ENCODE measurements around the gene CCDC107.
A peak's percentile ranks its signal among the peaks of the same experiment; 100 is the strongest.
"Not testable (repeated sequence)": the region's sequence is repeated elsewhere in the genome, so short reads cannot be mapped to it uniquely, and the experiment has no call there.

Gene CCDC107, protein sequence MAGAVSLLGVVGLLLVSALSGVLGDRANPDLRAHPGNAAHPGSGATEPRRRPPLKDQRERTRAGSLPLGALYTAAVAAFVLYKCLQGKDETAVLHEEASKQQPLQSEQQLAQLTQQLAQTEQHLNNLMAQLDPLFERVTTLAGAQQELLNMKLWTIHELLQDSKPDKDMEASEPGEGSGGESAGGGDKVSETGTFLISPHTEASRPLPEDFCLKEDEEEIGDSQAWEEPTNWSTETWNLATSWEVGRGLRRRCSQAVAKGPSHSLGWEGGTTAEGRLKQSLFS

GRCh38 chr9:35658137-35658967, at the start of gene CCDC107:
TSS of gene CCDC107 (plus strand) at chr9:35658292. CDS start at chr9:35658380, 88 bp downstream.
- peak; percentile 97 for DNase-seq (ENCODE audit: low spot score)

GRCh38 chr9:35609001-35609819, 48.9 kb upstream of the CCDC107 start:
- no peak for DNase-seq (ENCODE audit: low spot score)

DNA sequence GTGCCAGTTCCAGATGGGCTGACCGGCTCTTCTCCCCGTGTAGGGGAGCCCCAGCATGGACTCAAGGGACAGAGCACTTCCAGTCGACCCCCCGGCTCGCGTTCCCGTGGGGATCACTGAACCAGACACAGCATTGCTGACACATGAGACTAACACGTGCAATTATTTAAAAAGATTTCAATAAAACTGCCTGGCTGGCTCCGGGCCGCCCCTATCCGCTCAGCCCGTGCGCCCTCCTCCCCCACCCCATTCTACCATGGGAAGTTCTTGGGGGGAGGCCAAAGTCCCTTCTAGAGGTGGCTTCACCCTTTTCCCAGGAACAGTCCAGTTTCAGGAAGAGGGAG, 48.3 kb upstream of the CCDC107 start:
- no peak for DNase-seq (ENCODE audit: low spot score)

DNA sequence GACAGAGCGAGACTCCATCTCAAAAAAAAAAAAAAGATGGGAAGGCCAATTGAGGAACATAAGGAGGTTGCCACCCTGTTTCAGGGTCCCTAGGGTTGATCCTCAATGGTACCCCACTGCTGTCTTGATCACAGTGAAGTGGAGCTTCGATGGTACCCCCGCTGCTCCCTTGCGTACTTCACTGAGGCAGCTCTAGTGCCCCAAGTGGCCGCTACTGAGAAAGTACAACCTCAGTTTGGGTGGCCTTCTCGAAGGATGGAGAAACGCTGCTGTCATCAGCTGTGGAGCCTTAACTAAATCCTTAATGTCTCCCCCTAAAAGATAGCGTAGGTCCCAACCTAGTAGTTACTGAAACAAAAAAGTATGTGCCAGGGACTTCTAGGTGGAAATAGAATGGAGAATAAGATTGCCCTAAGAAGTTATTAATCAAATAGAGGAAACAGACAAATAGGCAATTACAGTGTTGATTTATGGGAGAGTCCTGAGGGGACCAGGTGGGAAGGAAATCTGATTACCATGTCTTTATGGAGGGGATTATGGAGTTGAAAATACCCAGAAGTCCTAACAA, 46.8 kb upstream of the CCDC107 start:
- peak; percentile 63 for DNase-seq (ENCODE audit: low spot score)

GRCh38 chr9:35612066-35612465, 46.0 kb upstream of the CCDC107 start:
- not testable (repeated sequence) for DNase-seq (ENCODE audit: low spot score)

GRCh38 chr9:35612843-35613242, 45.2 kb upstream of the CCDC107 start:
- DNase-seq (ENCODE audit: low spot score) = no peak

DNA sequence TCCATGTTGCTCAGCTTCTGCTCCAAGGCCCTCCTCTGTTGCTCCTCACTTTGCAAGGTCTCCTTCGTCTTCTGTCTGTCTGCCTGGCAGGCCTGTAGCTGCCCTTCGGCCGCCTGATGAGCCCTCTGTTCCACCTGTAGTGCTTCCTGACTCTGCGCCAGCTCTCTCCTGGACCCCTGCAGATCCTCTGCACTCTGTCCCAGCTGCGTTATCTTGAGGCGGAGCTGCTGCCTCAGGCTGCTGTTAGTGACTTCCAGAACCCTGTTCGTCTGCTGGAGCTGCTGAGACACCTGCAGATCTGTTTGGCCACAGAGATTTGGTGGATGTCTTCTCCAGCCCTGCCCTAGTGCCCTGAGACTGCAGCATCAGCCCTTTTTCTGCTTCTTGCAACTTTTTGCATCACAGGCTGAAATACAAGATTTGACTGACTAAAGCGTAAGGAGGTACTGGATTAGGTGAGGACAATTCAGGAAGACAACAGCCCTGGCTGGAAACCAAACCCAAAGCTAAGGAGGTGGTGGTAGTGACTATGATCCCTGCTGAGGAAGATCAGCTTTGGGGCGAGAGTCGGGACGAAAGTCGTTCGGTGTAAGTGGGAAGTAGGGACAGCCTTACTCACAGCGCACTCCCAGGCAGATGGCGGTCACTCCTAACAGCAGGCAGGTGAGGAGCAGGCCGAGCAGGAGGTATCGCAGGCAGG, 42.0 kb upstream of the CCDC107 start:
- no peak for DNase-seq (ENCODE audit: low spot score)

DNA sequence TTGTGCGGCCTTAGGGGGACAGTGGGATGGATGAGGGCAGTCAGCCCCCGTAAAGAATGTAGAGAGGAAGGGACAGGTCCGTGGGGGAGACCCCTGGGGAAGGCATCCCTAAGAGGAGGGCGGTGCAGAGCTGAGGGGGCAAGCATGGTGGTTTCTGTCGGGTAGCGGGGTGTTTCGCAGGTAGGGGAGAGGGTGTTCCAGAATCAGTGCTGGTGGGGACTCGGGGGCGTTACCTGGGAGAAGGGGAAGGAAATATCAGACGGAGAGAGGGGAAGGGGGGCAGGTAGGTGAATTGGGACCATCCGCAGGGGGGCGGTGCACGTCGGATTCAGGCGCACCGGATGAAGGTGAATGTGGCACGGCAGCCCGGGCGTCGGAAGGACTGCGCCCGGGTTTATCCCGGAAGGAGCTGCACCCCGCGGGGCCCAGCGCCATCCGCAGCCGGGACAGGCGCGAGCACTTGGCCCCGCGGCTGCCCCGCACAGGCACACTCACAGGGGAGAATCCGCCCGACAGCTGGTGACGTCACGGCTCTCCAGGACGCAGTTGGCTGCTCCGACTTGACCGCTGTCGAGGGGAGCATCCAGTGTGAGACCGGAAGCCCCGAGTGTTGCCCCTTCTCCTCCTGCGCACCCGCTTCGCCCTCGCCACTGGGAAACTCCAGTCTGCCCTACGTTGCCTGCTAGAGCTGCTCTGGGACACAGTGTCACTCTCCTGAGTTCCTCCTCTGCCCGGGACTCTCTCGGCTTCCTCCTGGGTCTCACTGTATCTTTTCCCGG, 41.2 kb upstream of the CCDC107 start:
- DNase-seq (ENCODE audit: low spot score) = peak; percentile 56

GRCh38 chr9:35617548-35617947, 40.5 kb upstream of the CCDC107 start:
- DNase-seq (ENCODE audit: low spot score) = no peak

- DNase-seq (ENCODE audit: low spot score) = peak; percentile 76
Measured at GRCh38 chr9:35618325-35618727, 39.8 kb upstream of the CCDC107 start, which contains the start of gene CD72. TSS of gene CD72 (minus strand) at chr9:35618413. CDS start at chr9:35618303, 110 bp downstream.

DNA sequence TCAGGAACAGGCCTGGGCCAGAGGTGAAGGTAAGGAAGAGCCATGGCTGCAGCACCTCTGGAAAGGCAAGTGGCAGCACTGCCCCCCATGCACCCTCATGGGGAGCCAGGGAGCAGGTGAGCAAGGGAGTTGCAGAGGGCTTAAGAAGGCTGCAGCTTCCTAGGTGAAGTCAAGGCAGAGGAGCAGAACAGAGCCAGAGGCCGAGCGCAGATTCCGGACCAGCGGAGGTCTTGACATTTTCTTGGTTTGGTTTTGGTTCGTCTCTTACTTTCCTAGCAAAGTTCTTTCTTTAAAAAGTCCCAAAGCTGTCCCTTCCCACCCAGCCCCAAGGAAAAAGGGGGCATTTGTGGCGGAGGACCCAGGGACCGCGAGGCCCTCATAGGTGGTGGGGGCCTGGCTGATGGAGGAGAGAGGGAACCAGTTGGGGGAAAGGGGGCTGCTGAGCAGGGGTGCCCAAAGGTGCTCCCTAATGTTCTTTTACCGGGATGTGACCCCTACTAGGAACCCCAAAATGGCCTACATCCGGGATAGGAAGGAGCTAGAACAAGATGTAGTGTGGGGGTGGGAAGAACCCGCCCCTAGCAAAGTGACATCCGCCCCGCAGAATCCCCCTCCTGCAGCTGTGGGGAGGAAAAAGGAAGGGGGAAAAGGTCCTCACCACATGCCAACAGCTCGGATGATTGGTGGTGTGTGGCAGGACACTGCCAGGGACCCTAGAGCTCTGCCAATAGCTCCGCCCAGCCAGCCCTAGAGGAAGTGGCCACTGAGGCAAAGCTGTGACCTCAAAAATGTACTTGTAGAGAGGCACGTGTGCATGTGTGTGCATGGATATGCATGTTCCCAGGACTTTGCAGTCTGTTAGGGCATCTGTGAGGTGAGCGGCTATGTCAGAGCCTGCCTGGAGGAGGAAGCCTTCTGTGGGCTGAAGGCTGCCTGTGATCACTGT, 39.0 kb upstream of the CCDC107 start:
- peak; percentile 88 for DNase-seq (ENCODE audit: low spot score)

DNA sequence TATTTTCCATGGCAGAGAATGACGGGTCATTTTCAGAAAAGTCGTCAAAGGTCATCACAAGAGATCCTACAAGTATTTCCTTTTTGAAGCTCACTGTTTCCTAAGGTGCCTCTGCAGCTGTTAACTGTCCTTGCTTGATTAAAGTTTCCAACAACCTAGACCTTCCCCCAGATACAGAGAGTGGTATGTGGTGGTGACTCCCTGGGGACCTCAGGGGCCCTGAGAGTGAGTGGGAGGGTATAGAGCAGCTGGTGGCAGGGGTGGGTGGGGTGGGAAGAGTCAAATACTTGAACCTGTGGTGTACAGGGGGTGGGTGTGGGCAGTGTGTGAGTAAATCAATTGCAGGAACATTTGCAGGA, 38.3 kb upstream of the CCDC107 start:
- DNase-seq (ENCODE audit: low spot score) = peak; percentile 73

DNA sequence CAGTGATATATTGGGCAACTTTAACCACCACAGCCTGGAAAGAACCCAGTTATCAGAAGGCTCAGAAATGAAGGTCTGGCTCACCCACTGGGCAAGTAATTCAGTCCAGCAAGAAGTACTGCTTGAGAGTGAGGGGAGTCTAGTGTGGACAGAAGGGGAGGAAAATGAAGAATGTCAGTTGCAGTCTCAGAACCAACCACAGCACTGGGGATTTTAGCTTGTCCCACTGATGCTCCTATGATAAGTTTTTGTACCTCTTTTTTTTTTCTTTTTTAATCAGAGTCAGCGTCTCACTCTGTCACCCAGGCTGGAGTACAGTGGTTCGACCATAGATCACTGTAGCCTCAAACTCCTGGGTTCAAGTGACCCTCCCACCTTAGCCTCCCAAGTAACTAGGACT, 30.5 kb upstream of the CCDC107 start:
- no peak for DNase-seq (ENCODE audit: low spot score)

GRCh38 chr9:35628389-35628991, 29.6 kb upstream of the CCDC107 start:
- no peak for DNase-seq (ENCODE audit: low spot score)

DNA sequence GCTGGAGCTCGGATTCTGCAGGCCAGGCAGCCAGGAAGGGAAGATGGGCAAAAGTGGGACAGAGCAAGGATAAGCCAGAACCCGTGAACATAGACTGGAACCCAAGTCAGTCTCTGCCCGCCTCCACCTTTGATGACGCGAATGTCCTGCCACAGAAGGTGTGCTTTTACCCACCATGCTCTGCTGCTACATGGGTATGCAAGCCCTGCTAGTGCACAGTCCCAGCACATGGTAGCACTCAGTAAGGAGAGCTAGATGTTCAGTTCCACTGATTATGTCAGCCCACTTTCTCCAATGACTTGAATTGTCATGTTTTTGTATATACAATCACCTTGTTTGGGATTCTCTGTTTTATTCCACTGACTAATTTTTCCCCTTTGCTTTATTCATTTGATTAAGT, 28.5 kb upstream of the CCDC107 start:
- DNase-seq (ENCODE audit: low spot score) = no peak

- no peak for DNase-seq (ENCODE audit: low spot score)
Measured at GRCh38 chr9:35635730-35636129, 22.4 kb upstream of the CCDC107 start.

DNA sequence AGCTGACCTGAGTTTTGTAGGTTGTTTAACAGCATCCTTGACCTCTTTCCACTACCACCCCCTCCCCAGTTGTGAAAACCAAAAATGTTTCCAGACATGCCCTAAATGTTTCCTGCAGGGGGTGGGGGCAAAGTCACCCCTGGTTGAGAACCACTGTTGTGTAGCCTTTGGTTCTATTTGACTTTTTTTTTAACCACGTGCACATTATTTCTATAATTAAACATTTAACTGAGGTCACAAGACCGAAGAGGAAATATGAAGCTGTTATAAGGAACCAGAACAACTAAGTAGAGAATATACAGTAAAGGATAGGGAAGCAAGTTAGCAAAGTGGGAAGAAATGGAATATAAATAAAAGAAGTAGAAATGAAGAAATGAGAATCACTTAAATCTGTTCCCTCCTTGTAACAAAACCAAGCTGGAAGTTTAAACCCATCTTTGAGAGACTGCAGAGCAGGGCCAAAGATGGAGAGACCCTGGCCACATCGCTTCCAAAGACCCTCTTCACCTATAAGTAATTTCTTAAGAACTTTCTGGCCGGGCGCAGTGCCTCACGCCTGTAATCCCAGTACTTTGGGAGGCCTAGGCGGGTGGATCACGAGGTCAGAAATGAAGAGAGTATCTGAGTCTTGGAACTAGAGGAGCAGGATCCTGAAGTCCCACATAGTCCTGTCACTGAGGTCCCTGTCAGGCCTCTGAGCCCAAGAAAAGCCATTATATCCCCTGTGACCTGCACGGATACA, 21.8 kb upstream of the CCDC107 start:
- DNase-seq (ENCODE audit: low spot score) = no peak

GRCh38 chr9:35636877-35637246, 21.2 kb upstream of the CCDC107 start:
- not testable (repeated sequence) for DNase-seq (ENCODE audit: low spot score)

Measured in germinal center (tissue), 1 donor.